ENCODE results near the gene DHH.

The DHH gene

GRCh38 chr12:49060237-49061156, 34.1 kb downstream of the DHH start, which contains the start of gene KMT2D:
Gene KMT2D, minus strand, starts transcription at chr12:49060794. Its CDS starts 5,470 bp downstream, at chr12:49055324.
- TF ChIP-seq EZH2phosphoT487 (IDR thresholded peaks at IDR 0.05; ENCODE audit: borderline replicate concordance), result no peak
- no peak for TF ChIP-seq CTCF (conservative IDR thresholded peaks at IDR 0.05; ENCODE audit: low read length)
- H3K9me2 ChIP-seq (replicated peaks; ENCODE audit: low read depth, low read length), result no peaks in the 10 kb centered on the region

GRCh38 chr12:49059299-49060171, 35.1 kb downstream of the DHH start:
- H3K27me3 ChIP-seq (ENCODE audit: insufficient read depth, low read length, poor library complexity, severe bottlenecking), result peaks cover 12% of the 10 kb centered on the region
- H3K9ac ChIP-seq (ENCODE audit: low read depth, low read length, poor library complexity, severe bottlenecking), result peak overlapping the region; percentile 94
- H3F3A ChIP-seq (ENCODE audit: low read depth), result no peaks in the 10 kb centered on the region
- H3K36me3 ChIP-seq (ENCODE audit: insufficient read depth, low read length), result peaks cover 8% of the 10 kb centered on the region
- peaks cover 30% of the 10 kb centered on the region for H3K4me1 ChIP-seq (ENCODE audit: insufficient read depth, low read length, poor library complexity, severe bottlenecking)
- no peaks in the 10 kb centered on the region for H3K9me3 ChIP-seq (ENCODE audit: insufficient read depth, low read depth, low read length)
- TF ChIP-seq CTCF (conservative IDR thresholded peaks at IDR 0.05; ENCODE audit: low read length) (no peak), EZH2phosphoT487 (IDR thresholded peaks at IDR 0.05; ENCODE audit: borderline replicate concordance) (no peak)
- peak overlapping the region; percentile 93; the same call in 1 of the 2 replicates for H2AFZ ChIP-seq (ENCODE audit: low read length)
- H3K79me2 ChIP-seq (ENCODE audit: insufficient read depth, low read length), result peaks cover 70% of the 10 kb centered on the region
- peak overlapping the region; percentile 86 for H3K4me3 ChIP-seq (ENCODE audit: low read length, poor library complexity, severe bottlenecking)
- no peaks in the 10 kb centered on the region for H3K9me2 ChIP-seq (replicated peaks; ENCODE audit: low read depth, low read length)
- peaks cover 55% of the 10 kb centered on the region for H4K20me1 ChIP-seq (ENCODE audit: insufficient read depth, low read length, poor library complexity, severe bottlenecking)
- H3K4me2 ChIP-seq (ENCODE audit: low read depth, low read length, poor library complexity, severe bottlenecking), result peak overlapping the region; percentile 99

More at GRCh38 chr12:49060237-49061156, 34.1 kb downstream of the DHH start, which contains the start of gene KMT2D:
- Histone ChIP-seq H4K20me1 (ENCODE audit: insufficient read depth, low read length, poor library complexity, severe bottlenecking) (peaks cover 45% of the 10 kb centered on the region), H3K4me1 (ENCODE audit: insufficient read depth, low read length, poor library complexity, severe bottlenecking) (peaks cover 21% of the 10 kb centered on the region), H2AFZ (ENCODE audit: low read length) (peak within 1 kb of the TSS; percentile 93), H3K9ac (ENCODE audit: low read depth, low read length, poor library complexity, severe bottlenecking) (peak within 1 kb of the TSS; percentile 94), H3K9me3 (ENCODE audit: insufficient read depth, low read depth, low read length) (no peaks in the 10 kb centered on the region), H3K79me2 (ENCODE audit: insufficient read depth, low read length) (peaks cover 60% of the 10 kb centered on the region), H3F3A (ENCODE audit: low read depth) (no peaks in the 10 kb centered on the region), H3K4me3 (ENCODE audit: low read length, poor library complexity, severe bottlenecking) (peak within 1 kb of the TSS; percentile 86), H3K36me3 (ENCODE audit: insufficient read depth, low read length) (no peaks in the 10 kb centered on the region; the same call in 1 of the 2 replicates), H3K4me2 (ENCODE audit: low read depth, low read length, poor library complexity, severe bottlenecking) (peak within 1 kb of the TSS; percentile 99), H3K27me3 (ENCODE audit: insufficient read depth, low read length, poor library complexity, severe bottlenecking) (peaks cover 12% of the 10 kb centered on the region)

- no peaks in the 10 kb centered on the region for H3F3A ChIP-seq (ENCODE audit: low read depth)
- H3K4me1 ChIP-seq (ENCODE audit: insufficient read depth, low read length, poor library complexity, severe bottlenecking), result peaks cover 30% of the 10 kb centered on the region
- H3K4me3 ChIP-seq (ENCODE audit: low read length, poor library complexity, severe bottlenecking), result peak overlapping the region; percentile 86
- peaks cover 76% of the 10 kb centered on the region for H3K79me2 ChIP-seq (ENCODE audit: insufficient read depth, low read length)
- peak overlapping the region; percentile 99 for H3K4me2 ChIP-seq (ENCODE audit: low read depth, low read length, poor library complexity, severe bottlenecking)
- no peak for TF ChIP-seq CTCF (conservative IDR thresholded peaks at IDR 0.05; ENCODE audit: low read length)
- TF ChIP-seq EZH2phosphoT487 (IDR thresholded peaks at IDR 0.05; ENCODE audit: borderline replicate concordance), result no peak
- no peaks in the 10 kb centered on the region for H3K9me3 ChIP-seq (ENCODE audit: insufficient read depth, low read depth, low read length)
- H4K20me1 ChIP-seq (ENCODE audit: insufficient read depth, low read length, poor library complexity, severe bottlenecking), result peaks cover 60% of the 10 kb centered on the region
- peak overlapping the region; percentile 94 for H3K9ac ChIP-seq (ENCODE audit: low read depth, low read length, poor library complexity, severe bottlenecking)
- no peaks in the 10 kb centered on the region for H3K9me2 ChIP-seq (replicated peaks; ENCODE audit: low read depth, low read length)
- no peak overlapping the region for H2AFZ ChIP-seq (ENCODE audit: low read length)
- peaks cover 14% of the 10 kb centered on the region for H3K36me3 ChIP-seq (ENCODE audit: insufficient read depth, low read length)
- peaks cover 12% of the 10 kb centered on the region for H3K27me3 ChIP-seq (ENCODE audit: insufficient read depth, low read length, poor library complexity, severe bottlenecking)
Observed at GRCh38 chr12:49059045-49059298, 35.6 kb downstream of the DHH start.
